Measurements from ENCODE around the gene RAI1. TPM values are rescaled to one million over a fixed set of nuclear protein-coding genes. Genes with fewer than 3 reads are reported as not detected.

Gene RAI1
- total and polyA plus RNA-seq, 10 of the 15 experiments (the other 5 are each of a cell fraction or from before 2014, with no cell fraction given) = 0.66 to 37.7 (median 6.0) TPM

GRCh38 chr17:17856386-17856785, 175.1 kb downstream of the RAI1 start:
- ChIA-PET POLR2A (no interaction called here), SMC1A (ENCODE audit: uncharacterized antibody, unreplicated experiment) (interaction anchor here (0.7 to 4.6 kb wide), 7 partner anchors 11 to 176 kb away, joined by 3 to 28 read pairs (median 3); partner anchors contain the start of gene SREBF1), RAD21 (ENCODE audit: unreplicated experiment) (interaction anchor here (0.9 to 1.8 kb wide), 5 partner anchors 36 to 174 kb away, joined by 3 to 9 read pairs (median 4); no protein-coding TSS in a partner anchor), CTCF (interaction anchor here (0.7 to 10.6 kb wide), 5 partner anchors 13 to 176 kb away, joined by 3 to 86 read pairs (median 3); no protein-coding TSS in a partner anchor)
- FAIRE-seq = no peak
- DNase-seq (ENCODE audit: low read depth, low spot score) = no peak
- Histone ChIP-seq H3K27me3 (replicated peaks in 1 of 2; ENCODE audit: control insufficient read depth in 2 of 2, insufficient read depth in 2 of 2, low read length in 1 of 2) (no peaks in the 10 kb centered on the region), H3K36me3 (ENCODE audit: control insufficient read depth in 2 of 2, insufficient read depth in 2 of 2, low read length in 1 of 2) (no peaks in the 10 kb centered on the region), H3K4me2 (ENCODE audit: control insufficient read depth, insufficient read depth) (no peak overlapping the region), H3K79me2 (ENCODE audit: control insufficient read depth, insufficient read depth, low read length) (no peaks in the 10 kb centered on the region), H3K9me3 (replicated peaks; ENCODE audit: control insufficient read depth, insufficient read depth, low read length) (no peaks in the 10 kb centered on the region), H3K27ac (ENCODE audit: control insufficient read depth, insufficient read depth) (no peak overlapping the region), H2AFZ (ENCODE audit: control insufficient read depth, low read depth, low read length) (no peak overlapping the region), H3K9ac (ENCODE audit: control insufficient read depth, insufficient read depth, low read length) (no peak overlapping the region), H4K20me1 (ENCODE audit: control insufficient read depth, insufficient read depth) (no peaks in the 10 kb centered on the region), H3K4me1 (ENCODE audit: control insufficient read depth, insufficient read depth, low read length) (peaks cover 7% of the 10 kb centered on the region), H3K4me3 (no peak overlapping the region)
- BruUV-seq (replicated peaks) = no TSS peak
- no peak for ATAC-seq
- TF ChIP-seq GABPA (IDR thresholded peaks at IDR 0.05; ENCODE audit: low read depth) (no peak), RCOR1 (conservative IDR thresholded peaks at IDR 0.05; ENCODE audit: low read depth, low read length) (no peak), NBN (IDR thresholded peaks at IDR 0.05) (no peak), MXI1 (IDR thresholded peaks at IDR 0.05; ENCODE audit: low read depth, low read length) (no peak), E4F1 (IDR thresholded peaks at IDR 0.05; ENCODE audit: borderline replicate concordance, partially characterized antibody) (no peak), ZBED1 (IDR thresholded peaks at IDR 0.05; ENCODE audit: borderline replicate concordance) (no peak), CHD2 (IDR thresholded peaks at IDR 0.05; ENCODE audit: borderline replicate concordance, low read depth, low read length) (no peak)
- WGBS (ENCODE audit: insufficient coverage, insufficient replicate concordance, low lambda C conversion rate, missing lambda C conversion rate) = 92% methylated on average over 2 of the region's 2 CpGs
- intact Hi-C loops (cut with micrococcal nuclease; ENCODE audit: unreplicated experiment) = no loop called here
- in situ Hi-C loops (cut with MboI) = no loop called here
